HG02884 (cell line): ENCODE data around the gene ALDH3B2.
A peak's percentile ranks its signal among the peaks of the same experiment; 100 is the strongest.
"Not testable (repeated sequence)": the region's sequence is repeated elsewhere in the genome, so short reads cannot be mapped to it uniquely, and the experiment has no call there.

Experiments used
- ATAC-seq: cut with Tn5 transposase; IDR thresholded peaks from one replicate; pipeline ENCODE4 v1.9.1; 2021; ENCODE audit warnings: mild to moderate bottlenecking, moderate library complexity; ENCODE audit not compliant: unreplicated experiment

Gene ALDH3B2

DNA sequence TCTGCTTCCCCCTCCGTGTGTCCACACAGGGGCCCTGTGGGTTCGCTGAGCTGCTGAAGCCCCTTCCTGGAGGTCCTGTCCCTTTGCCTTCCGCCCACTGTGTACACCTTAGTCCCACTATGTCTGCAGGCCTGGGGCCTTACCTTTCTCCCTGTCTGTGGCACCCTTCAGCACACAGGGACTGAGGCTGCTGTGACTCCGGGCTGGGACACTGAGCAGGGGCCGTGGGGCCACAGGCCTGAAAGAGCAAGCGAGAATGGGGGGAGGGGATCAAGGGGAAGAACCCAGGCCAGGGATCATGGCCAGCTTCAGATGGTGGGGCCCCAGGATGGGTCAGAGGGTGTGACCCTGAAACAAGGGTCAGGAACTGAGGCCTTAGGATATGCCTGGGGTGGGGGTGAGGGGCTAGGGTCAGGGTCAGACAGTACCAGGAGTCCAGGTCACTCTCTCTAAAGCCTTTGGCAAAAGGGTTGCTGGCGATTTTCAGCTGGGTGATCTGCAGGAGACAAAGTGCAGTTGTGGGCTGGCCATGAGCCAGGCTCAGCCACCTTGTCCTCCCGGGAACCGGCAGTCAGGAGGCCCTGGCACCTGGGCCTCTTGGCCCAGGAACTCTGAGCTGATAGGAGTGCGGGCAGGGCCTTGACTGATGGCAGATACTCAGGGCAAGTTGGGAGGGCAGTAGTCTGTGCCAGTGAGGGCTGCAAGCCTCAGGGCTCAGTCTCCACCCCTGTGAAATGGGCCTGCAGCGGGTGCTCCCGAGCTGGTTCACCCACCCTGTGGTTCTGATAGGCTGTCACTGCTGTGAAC, 42.0 kb downstream of the ALDH3B2 start:
- ATAC-seq, result no peak

DNA sequence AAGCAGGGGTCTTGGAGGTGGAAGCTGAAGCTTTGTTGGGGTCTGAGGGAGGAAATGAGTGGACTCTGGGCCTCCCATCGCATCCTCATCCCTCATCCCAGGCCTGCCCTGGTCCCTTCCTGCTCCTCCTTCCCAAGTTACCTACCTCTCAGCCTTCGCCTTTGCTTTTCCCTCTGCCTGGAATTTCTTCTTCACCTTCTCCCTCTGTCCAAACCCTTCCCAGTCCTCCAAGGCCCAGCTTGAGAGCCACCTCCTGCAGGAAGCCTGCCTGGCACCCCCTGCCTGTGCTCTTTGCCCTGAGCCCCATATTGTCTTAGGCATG, 42.6 kb downstream of the ALDH3B2 start:
- no peak for ATAC-seq

DNA sequence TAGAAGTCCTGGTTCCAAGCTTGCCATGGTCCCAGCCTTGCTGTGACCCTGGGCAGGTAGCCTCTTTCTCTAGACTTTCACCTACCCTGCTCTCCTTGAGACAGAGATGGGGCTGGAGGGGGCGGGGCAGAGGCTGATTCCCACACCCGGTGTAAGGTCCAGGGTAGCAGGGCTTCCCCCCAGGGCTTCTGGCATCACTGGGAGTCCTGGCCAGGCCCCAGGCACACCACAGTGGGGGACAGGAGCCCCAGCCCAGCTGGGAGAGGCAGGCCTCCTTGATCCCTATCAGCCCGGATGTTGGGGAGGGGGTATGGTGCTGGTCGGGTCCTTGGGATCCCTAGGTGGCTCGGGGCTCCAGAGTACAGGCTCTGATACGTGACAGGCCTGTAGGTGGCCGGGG, 43.0 kb downstream of the ALDH3B2 start:
- no peak for ATAC-seq

DNA sequence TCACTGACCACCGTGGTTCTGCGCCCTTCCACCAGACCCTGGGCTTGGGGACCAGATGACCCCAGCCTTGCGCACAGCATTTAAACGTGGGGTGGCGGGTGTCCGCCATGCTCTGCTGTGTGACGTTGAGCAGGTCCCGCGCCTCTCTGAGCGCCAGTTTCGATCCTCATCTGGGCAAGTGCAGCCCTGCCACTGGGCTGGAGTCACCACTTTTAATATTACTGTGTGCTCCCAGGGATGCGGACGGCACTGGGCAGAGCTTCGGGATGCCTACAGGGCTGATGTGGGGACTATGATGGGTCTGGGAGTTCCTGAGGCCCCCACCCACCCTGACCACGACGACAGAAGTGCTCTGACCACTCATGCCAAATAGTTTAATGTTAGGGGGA, 43.5 kb downstream of the ALDH3B2 start:
- no peak for ATAC-seq

DNA sequence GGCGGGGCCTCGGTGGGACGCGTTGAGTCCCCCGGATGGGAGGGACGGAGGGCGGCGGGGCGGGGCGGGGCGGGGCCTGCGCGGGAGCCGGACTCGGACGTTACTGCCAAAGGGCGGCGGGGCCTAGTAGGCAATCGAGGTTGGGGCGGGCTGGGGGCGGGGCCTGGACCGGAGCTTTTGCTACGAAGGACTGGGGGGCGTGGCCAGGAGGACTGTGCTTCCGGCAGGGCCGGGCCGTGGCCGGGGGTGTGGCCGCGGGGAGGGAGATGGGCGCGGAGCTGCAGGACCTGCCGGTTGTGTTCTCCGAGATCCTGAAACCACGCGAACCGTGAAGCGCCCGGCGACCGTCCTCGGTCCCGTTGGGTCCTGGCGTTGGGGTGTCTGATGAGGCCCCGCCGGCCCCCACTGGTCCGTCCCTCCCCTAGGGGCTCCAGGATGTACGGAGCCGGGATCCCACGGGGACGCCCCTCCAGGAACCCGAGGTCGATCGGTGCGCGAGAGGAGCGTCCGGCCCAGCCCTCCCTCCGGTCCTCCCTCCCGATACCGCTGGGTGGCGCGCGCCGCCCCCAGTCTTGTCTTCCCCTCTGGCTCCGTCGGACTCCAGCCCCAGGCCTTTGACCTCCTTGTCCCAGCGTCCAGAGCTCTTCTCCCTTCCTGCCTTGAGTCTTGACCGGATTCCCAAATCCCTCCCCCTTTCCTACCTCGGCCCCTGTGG, 44.0 kb downstream of the ALDH3B2 start:
- peak; percentile 49 for ATAC-seq

DNA sequence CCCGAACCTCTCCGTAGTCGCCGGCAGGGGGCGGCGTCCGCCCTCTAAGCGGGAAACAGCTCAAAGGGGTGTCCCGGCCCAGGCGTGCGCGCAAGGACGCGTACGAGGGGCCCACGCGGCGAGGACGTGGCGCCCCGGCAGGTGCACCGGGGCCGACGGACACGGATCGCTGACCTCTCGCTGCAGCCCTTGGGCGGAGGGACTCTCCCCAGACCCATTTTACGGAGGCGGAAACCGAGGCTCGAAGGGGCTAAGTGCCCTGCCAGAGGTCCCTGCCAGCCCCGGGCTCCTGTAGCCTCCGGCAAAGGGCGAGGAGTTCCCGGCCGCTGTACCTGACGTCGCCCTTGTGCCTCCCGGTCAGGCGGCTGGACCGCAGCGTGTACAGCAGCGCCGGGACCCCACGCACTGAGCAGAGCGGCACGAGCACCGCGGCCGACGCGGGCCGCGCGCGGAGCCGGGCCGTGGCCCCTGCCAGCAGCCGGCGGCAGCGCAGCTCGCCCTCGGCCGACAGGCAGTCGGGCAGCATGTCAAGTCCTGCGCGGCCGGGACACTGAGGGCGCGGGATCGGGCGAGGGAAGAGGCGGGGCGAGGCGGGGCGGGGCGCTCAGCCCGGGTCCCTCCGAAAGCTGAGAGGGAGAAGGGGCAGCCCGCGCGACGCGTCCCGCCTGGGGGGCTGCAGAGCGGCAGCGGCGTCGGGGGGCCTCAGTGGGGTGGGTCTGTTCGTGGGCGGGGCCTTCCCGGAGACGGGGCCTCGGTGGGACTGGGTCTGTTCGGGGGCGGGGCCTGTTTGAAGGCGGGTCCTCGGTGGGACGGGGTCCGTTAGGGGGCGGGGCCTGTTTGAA, 44.8 kb downstream of the ALDH3B2 start, which contains the start of gene NUDT8:
NUDT8 (minus strand) TSS at position 552 of the 842 bp plus-strand sequence; CDS start at position 526, 26 bp downstream.
- peak; percentile 42 for ATAC-seq

DNA sequence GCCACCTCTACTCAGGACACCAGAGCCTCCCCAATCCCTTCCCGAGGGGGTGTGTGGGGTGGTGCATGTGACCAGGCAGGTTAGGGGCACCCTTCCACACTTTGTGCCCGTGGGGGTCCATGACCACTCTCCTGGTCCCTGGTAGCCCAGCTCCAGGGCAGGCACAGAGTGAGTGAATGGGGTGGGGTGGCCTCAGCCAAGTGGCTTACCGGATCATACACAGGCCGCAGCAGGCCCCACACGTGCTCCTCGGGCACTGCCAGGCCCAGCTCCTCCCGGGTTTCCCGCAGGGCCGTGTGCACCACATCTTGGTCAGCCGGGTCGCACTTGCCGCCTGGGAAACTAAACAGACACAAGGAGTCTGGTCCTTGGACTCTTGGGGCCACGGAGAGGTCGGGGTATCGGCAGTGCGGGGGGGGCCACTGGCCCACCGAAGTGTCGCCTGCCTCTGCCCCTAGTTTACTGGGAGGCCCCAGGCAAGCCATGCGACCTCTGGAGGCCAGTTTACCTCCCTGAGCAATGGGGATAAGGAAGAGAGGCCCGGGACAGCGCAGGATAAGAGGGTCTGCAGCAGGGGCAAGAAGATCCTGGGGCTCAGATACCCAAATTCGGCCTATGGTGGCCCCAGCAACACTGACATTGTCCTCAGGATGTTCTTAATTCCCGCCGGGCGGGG, 45.6 kb downstream of the ALDH3B2 start:
- no peak for ATAC-seq

DNA sequence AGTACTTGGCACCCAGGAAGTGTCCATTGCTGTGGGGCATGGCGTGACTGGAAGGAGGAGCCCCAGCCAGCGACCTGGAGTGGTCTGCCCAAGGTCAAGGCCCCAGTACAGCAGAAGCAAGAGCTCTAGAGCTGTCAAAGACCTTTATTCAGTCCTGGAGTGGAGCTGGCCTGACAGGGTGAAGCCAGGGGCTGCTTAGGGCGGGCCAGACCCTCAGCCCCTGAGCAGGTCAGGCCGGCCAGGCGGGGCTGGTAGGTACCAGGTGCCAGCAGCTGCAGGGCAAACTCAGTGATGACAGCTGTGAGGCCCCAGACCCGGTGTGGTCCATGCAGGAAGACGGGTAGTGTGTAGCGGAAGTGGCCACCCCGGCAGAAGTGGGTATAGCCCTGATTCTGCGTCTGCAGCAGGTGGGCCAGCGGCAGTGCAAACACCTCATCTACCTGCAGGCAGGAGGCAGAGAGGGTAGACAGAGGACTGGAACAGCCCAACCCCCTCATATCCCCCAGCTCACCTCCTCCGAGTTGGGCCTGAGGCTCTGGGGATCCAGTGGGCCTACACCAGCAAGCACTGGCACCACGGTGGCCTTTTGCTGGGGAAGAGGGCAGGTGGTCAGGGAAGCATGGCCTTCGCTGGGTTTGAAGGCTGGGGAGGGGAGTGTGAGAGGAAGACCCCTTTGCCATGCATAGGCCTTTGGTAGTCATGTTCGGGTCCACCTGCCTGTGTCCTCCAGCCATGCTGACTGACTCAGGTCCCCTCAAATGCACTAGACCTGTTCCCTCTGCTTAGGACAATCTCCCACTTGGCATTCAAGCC, 46.4 kb downstream of the ALDH3B2 start:
- no peak for ATAC-seq

DNA sequence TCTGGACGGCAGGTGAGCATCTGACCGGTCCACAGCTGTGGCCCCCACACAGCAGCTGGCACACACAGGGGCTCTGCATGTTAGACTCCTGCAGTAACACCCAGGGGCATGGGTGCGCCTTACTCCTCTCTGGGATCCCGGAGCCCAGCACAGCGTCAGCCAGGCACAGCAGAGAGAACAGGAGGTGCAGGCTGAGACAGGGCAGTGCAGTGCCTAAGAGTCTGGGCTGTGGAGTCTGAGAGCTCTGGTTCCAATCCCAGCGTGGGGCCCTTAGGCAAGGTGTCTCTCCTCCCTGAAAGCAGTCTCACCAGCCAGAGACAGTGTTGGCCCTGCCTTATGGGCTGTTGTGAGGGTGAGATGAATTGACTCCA, 47.0 kb downstream of the ALDH3B2 start:
- ATAC-seq, result no peak

DNA sequence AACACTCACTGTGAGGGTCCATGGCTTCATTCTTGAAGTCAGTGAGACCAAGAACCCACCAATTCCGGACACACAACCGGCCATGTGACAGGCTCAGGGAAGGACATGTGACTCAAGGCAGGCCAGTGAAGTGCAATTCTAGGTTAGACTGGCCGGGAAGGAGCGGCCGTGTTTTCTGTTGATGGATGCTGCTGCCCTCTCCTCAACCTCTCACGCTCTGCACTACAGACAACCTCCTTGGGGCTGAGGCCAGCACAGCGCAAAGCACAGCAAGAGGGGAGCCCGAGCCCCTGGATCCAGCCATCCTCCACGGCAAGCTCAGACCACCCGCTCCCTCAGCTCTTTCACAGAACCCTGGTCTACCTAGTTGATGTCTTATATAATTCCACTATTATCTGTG, 47.5 kb downstream of the ALDH3B2 start:
- ATAC-seq, result no peak

DNA sequence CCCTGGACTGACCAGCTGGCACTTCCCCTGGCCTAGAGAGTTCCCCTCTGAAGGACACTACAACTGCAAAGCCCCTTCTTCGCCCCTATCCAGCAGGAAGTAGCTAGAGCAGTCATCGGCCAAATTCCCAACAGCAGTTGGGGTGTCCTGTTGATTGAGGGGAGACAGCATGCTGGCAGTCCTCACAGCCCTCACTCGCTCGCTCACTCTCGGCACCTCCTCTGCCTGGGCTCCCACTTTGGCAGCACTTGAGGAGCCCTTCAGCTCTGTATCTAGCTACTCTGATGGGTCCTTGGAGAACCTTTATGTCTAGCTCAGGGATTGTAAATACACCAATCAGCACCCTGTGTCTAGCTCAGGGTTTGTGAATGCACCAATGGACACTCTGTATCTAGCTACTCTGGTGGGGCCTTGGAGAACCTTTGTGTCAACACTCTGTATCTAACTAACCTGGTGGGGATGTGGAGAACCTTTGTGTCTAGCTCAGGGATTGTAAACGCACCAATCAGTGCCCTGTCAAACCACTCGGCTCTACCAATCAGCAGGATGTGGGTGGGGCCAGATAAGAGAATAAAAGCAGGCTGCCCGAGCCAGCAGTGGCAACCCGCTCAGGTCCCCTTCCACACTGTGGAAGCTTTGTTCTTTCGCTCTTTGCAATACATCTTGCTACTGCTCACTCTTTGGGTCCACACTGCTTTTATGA, 48.1 kb downstream of the ALDH3B2 start:
- not testable (repeated sequence) for ATAC-seq

DNA sequence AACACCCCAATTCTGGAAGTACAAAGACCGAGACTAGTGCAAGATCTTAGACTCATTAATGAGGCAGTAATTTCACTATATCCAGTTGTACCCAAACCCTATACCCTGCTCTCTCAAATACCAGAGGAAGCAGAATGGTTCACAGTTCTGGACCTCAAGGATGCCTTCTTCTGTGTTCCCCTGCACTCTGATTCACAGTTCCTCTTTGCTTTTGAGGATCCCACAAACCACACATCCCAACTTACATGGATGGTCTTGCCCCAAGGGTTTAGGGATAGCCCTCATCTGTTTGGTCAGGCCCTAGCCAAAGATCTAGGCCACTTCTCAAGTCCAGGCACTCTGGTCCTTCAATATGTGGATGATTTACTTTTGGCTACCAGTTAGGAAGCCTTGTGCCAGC, 50.6 kb downstream of the ALDH3B2 start:
- not testable (repeated sequence) for ATAC-seq

DNA sequence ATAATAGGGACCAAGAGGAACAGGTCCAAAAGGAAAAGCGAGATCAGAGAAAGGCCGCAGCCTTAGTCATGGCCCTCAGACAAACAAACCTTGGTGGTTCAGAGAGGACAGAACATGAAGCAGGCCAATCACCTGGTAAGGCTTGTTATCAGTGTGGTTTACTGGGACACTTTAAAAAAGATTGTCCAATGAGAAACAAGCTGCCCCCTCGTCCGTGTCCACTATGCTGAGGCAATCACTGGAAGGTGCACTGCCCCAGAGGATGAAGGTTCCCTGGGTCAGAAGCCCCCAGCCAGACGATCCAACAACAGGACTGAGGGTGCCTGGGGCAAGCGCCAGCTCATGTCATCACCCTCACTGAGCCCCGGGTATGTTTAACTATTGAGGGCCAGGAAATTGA, 51.5 kb downstream of the ALDH3B2 start:
- not testable (repeated sequence) for ATAC-seq

DNA sequence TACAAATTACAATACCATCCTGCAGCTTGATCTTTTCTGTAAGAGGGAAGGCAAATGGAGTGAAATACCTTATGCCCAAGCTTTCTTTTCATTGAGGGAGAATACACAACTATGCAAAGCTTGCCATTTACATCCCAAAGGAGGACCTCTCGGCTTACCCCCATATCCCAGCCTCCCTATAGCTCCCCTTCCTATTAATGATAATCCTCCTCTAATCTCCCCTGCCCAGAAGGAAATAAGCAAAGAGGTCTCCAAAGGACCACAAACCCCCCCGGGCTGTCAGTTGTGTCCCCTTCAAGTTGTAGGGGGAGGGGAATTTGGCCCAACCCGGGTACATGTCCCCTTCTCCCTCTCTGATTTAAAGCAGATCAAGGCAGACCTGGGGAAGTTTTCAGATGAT, 52.5 kb downstream of the ALDH3B2 start:
- not testable (repeated sequence) for ATAC-seq

DNA sequence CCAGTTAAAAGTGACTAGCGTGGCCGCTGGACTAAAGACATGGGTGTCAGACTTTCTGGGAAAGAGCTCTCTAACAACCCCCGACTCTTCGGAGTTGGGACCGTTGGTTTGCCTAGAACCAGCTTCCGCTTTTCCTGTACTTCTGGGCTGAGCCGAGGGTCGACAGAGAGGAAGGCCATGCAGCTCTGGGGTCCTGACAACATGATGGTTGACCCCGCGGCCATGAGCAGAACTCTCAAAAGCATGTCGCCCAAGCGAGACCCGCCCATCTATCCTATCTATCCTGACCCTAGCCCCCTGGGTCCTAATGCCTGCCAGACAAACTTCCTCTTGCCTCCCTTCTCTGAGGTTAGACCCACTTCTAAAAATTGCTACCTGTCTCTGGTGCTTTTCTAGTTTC, 53.8 kb downstream of the ALDH3B2 start:
- not testable (repeated sequence) for ATAC-seq

DNA sequence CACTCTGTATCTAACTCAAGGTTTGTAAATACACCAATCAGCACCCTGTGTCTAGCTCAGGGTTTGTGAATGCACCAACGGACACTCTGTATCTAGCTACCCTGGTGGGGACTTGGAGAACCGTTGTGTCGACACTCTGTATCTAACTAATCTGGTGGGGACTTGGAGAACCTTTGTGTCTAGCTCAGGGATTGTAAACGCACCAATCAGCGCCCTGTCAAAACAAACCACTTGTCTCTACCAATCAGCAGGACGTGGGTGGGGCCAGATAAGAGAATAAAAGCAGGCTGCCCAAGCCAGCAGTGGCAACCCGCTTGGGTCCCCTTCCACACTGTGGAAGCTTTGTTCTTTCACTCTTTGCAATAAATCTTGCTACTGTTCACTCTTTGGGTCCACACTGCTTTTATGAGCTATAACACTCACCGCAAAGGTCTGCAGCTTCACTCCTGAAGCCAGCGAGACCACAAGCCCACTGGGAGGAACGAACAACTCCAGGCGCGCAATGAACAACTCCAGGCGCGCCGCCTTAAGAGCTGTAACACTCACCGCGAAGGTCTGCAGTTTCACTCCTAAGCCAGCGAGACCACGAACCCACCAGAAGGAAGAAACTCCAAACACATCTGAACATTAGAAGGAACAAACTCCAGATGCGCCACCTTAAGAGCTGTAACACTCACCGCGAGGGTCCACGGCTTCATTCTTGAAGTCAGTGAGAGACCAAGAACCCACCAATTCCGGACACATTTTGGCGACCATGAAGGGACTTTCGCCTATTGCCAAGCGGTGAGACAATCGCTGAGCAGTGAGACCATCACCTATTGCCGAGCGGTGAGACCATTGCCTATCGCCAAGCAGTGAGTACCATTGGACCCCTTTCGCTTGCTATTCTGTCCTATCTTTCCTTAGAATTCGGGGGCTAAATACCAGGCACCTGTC, 54.5 kb downstream of the ALDH3B2 start:
- ATAC-seq, result not testable (repeated sequence)

DNA sequence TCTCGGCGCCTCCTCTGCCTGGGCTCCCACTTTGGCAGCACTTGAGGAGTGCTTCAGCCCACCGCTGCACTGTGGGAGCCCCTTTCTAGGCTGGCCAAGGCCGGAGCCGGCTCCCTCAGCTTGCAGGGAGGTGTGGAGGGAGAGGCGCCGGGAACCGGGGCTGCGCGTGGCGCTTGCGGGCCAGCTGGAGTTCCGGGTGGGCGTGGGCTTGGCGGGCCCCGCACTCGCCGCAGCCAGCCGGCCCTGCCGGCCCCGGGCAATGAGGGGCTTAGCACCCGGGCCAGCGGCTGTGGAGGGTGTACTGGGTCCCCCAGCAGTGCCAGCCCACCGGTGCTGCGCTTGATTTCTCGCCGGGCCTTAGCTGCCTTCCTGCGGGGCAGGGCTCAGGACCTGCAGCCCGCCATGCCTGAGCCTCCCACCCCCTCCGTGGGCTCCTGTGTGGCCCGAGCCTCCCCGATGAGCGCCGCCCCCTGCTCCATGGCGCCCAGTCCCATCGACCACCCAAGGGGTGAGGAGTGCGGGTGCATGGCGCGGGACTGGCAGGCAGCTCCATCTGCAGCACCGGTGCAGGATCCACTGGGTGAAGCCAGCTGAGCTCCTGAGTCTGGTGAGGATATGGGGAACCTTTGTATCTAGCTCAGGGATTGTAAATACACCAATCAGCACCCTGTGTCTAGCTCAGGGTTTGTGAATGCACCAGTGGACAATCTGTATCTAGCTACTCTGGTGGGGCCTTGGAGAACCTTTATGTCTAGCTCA, 55.3 kb downstream of the ALDH3B2 start:
- not testable (repeated sequence) for ATAC-seq
